Heart right ventricle (tissue), 16 donors: ENCODE measurements around the gene APOLD1. TPM values are rescaled to one million over a fixed set of nuclear protein-coding genes. Genes with fewer than 3 reads are reported as not detected.
A peak's percentile ranks its signal among the peaks of the same experiment; 100 is the strongest.

Experiments used
- ATAC-seq, 8 donors: fragments of 200-7000 bp; cut with Tn5 transposase; one replicate each; pipeline ENCODE4 v1.9.1; 2020; ENCODE audit warnings: mild to moderate bottlenecking in 8 of 8, moderate library complexity in 8 of 8, moderate number of reproducible peaks in 1 of 8
- DNase-seq, 2 donors: peaks; one replicate each; pipeline ENCODE4 v3.0.0-alpha.2; 2020
- H3K27ac ChIP-seq, 10 donors: fragments of 200-600 bp; sonication (generic) in 2 of 10; one replicate each; pipeline versions ENCODE4 v1.5.0 to v1.8.0; 2020 to 2022; ENCODE audit warnings: mild to moderate bottlenecking in 3 of 10
- H3K27me3 ChIP-seq, 7 donors: fragments of 200-600 bp; one replicate each; pipeline ENCODE4 v1.8.0; 2021 to 2022; ENCODE audit warnings: mild to moderate bottlenecking in 2 of 7
- H3K36me3 ChIP-seq, 9 donors: fragments of 200-600 bp; sonication (generic) in 1 of 9; one replicate each; pipeline versions ENCODE4 v1.5.0 to v1.8.0; 2020 to 2022; ENCODE audit warnings: mild to moderate bottlenecking in 2 of 9
- H3K4me1 ChIP-seq, 9 donors: fragments of 200-600 bp; sonication (generic) in 1 of 9; one replicate each; pipeline versions ENCODE4 v1.5.0 to v1.8.0; 2020 to 2022; ENCODE audit warnings: mild to moderate bottlenecking in 4 of 9
- H3K4me3 ChIP-seq, 10 donors: fragments of 200-600 bp; sonication (generic) in 2 of 10; one replicate each; pipeline versions ENCODE4 v1.5.0 to v1.8.0; 2020 to 2022; ENCODE audit warnings: mild to moderate bottlenecking in 7 of 10, moderate library complexity in 2 of 10
- H3K9me3 ChIP-seq, 11 donors: fragments of 200-600 bp in 10 of 11; sonication (generic) in 2 of 11; one replicate each; pipeline versions ENCODE4 v1.5.0 to v1.8.0; 2013 to 2022; ENCODE audit warnings: mild to moderate bottlenecking in 2 of 11, control low read depth in 1 of 11, moderate library complexity in 1 of 11
- CTCF ChIP-seq, 9 donors: fragments of 200-600 bp; sonication (generic) in 2 of 9; IDR thresholded peaks; one replicate each; pipeline versions ENCODE4 v1.5.0 to v1.8.0; 2021 to 2022; ENCODE audit warnings: antibody characterized with exemption in 9 of 9, mild to moderate bottlenecking in 5 of 9, moderate library complexity in 1 of 9
- WGBS, 2 donors: extraction: QIAGEN DNeasy Blood & Tissue Kit; methylation state at CpG; one replicate each; pipeline ENCODE4 v1.1.7; 2013; ENCODE audit warnings: inconsistent platforms in 1 of 2; 5-methylcytosine and 5-hydroxymethylcytosine counted together
- intact Hi-C, 10 donors: fragments of 100-400 bp; cut with DNase I; formaldehyde crosslinking; loops; one replicate each; pipeline versions ENCODE4 v1.11.1 to v1.14.2; 2022
- polyA plus RNA-seq, 2 donors: library from polyadenylated mRNA; stranded (reverse); fragments of 200-250 nt; gene quantifications; one replicate each; pipeline ENCODE4 v1.2.3, GENCODE V29; 2013
- total RNA-seq, 10 donors: library from RNA; stranded (reverse); fragmentation: NEBNext Ultra II Directional in 3 of 10; extraction: Animal tissue kit (Norgen Biotek cat#: 25700) in 3 of 10; gene quantifications; one replicate each; pipeline versions ENCODE4 v1.2.1 to v1.2.4, GENCODE V29; 2021 to 2023
- donor health status: Arrhythmogenic right ventricular cardiomyopathy.
- donor health status: ischemic (EF 13 %, LVEDD 7.1; RV severe dilation, severe dysfunction).
- donor health status: healthy with polysubstance abuse.
- donor health status: DM: no; HTN: yes; CAD: no.
- donor health status: DM: no; HTN: no; CAD: no.
- donor health status: ischemic (EF 25% LVEDD 6.9; RV normal size, moderate dysfunction).
- donor health status: ischemic (EF 25% LVEDD 5.7; RV mildly dilated, moderate dysfunction).
- donor health status: healthy.
- donor health status: DM: yes; HTN: yes; CAD: no.
- donor health status: Ischemic cardiomyopathy.
- donor health status: ischemic (EF 35%, LVEDD 5.7; RV mildly dilated, moderate dysfunction).
- donor health status: nonischemic (EF 11% LVEDD 7.7; RV severe dilation, severe dysfunction).
- donor health status: DM: yes; HTN: yes; CAD: no.
- donor health status: PGD.
- donor health status: ischemic (EF 29% LVEDD 5.4; RV normal size, mild dysfunction).
- donor health status: nonischemic (EF 23%, LVEDD 6.1; RV moderate dilation, normal function).

The APOLD1 gene
- total and polyA plus RNA-seq, 12 donors: 11.1 to 98.8 (median 20.6) TPM

- WGBS, 2 donors: 35 to 55% methylated on average over 11 of the region's 11 CpGs
- Histone ChIP-seq H3K27ac (peak overlapping the region; percentile 75 to 94 (median 88)), H3K36me3 (no peaks in the 10 kb centered on the region), H3K4me1 (peaks cover 0 to 55% (median 29%) of the 10 kb centered on the region in 9 donors), H3K9me3 (no peaks in the 10 kb centered on the region), H3K27me3 (no peaks in the 10 kb centered on the region), H3K4me3 (peak overlapping the region in 6 of 10 donors; percentile 5 to 36 (median 14))
- intact Hi-C loops: loop anchor here in 4 of 10 donors (2.0 to 10.0 kb wide), 4 partner anchors 17 to 397 kb away; partner anchors contain the start of gene CDKN1B (in 1 of the 4)
- TF ChIP-seq CTCF (IDR thresholded peaks at IDR 0.05): no peak
- DNase-seq: peak; percentile 42 to 82
- ATAC-seq: peak; percentile 58 to 87 (median 78)
Measured at GRCh38 chr12:12807970-12808702, 22.7 kb downstream of the APOLD1 start.

GRCh38 chr12:12810553-12811021 lies 25.1 kb downstream of the APOLD1 start:
- Histone ChIP-seq H3K36me3 (peaks cover 0 to 14% (median 0%) of the 10 kb centered on the region in 9 donors), H3K9me3 (no peaks in the 10 kb centered on the region), H3K27me3 (no peaks in the 10 kb centered on the region), H3K4me1 (peaks cover 5 to 60% (median 47%) of the 10 kb centered on the region in 9 donors), H3K27ac (peak overlapping the region in 6 of 10 donors; percentile 9 to 94 (median 88)), H3K4me3 (no peak overlapping the region)
- no peak for ATAC-seq
- 80 to 82% methylated on average over 10 of the region's 10 CpGs for WGBS, 2 donors
- TF ChIP-seq CTCF (IDR thresholded peaks at IDR 0.05): no peak
- DNase-seq: no peak
- intact Hi-C loops: no loop called here

- Histone ChIP-seq H3K27me3 (no peaks in the 10 kb centered on the region), H3K9me3 (no peaks in the 10 kb centered on the region), H3K36me3 (peaks cover 0 to 19% (median 0%) of the 10 kb centered on the region in 9 donors), H3K27ac (no peak overlapping the region), H3K4me1 (peaks cover 5 to 68% (median 54%) of the 10 kb centered on the region in 9 donors), H3K4me3 (no peak overlapping the region)
- TF ChIP-seq CTCF (IDR thresholded peaks at IDR 0.05): no peak
- WGBS, 2 donors: 86 to 91% methylated on average over 3 of the region's 3 CpGs
- DNase-seq: no peak
- intact Hi-C loops: no loop called here
- no peak for ATAC-seq
Measured at GRCh38 chr12:12811343-12811742, 25.9 kb downstream of the APOLD1 start.

GRCh38 chr12:12812174-12812573 lies 26.7 kb downstream of the APOLD1 start:
- ATAC-seq: no peak
- peaks cover 5 to 69% (median 53%) of the 10 kb centered on the region in 9 donors for H3K4me1 ChIP-seq
- 91 to 97% methylated on average over 5 of the region's 5 CpGs for WGBS, 2 donors

More at GRCh38 chr12:12812174-12812573, 26.7 kb downstream of the APOLD1 start:
- H3K27ac ChIP-seq: no peak overlapping the region
- H3K36me3 ChIP-seq: peaks cover 0 to 27% (median 0%) of the 10 kb centered on the region in 9 donors
- no peaks in the 10 kb centered on the region for H3K9me3 ChIP-seq
- intact Hi-C loops: loop anchor here in 1 of 10 donors (2.0 kb wide), 1 partner anchor 23 kb away; no protein-coding TSS in a partner anchor
- no peak for TF ChIP-seq CTCF (IDR thresholded peaks at IDR 0.05)
- H3K27me3 ChIP-seq: no peaks in the 10 kb centered on the region
- H3K4me3 ChIP-seq: no peak overlapping the region
- DNase-seq: no peak
